CD4-positive, alpha-beta T cell treated with Interleukin-15 for 1 hour (primary cell): ENCODE results near the gene C17orf75.

Experiments
- DNase-seq: peaks from one replicate; pipeline ENCODE4 v3.0.0-alpha.2; 2020

Gene C17orf75

DNA sequence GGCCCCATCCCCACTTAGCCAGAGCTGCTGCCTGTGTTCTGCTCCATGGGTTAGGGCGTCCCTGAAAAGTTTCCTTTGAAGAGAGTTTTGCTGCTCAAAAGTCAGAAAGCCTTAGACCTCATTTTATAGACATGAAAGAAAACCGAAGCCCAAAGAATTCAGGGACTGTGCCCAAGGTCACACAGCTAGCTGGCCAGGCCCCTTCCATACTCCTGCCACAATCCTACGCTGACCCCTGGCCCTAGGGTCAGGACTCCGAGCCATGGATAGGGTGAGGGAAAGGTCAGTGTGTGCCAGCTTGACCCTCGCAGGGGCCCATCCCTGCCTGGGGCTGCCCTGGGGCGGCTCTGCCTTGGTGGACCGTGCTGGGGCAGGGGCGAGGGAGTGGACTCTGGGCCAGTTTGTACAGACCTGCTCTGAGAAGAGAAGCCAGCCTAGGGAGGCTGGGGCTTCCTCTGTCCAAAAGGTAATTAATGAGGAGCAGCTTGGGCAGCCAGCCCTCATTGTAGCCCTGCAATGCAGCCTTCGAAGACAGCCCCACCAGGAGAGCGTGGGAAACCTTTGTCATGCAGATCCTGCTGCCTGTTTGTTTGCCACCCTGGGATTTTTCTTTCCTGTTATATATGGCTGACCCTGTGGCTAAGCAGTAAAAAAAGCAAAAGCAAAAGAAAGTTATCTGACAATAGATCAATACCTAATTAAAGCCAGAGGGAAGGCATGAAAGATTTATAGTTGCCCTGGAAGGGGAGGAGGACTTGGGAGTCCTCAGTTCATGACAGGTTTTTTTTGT, 38.9 kb downstream of the C17orf75 start:
- no peak for DNase-seq

DNA sequence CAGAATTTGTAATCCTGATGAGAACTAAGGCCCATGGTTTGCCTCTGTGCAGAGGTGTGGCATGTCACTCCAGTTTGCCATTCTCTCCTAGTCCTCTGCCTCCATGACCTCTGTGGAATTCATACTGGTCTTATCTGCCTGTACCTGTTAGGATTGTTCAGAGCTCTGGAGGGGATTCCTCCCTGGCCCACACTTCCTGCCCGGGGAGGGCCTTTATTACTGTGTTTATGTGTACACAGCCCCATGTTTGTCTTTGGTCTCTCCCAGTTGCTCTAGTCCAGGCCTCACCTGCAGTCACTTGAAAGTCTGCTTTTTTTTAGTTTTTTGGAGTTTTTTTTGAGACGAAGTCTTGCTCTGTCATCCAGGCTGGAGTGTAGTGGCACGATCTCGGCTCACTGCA, 39.9 kb downstream of the C17orf75 start:
- DNase-seq: no peak

DNA sequence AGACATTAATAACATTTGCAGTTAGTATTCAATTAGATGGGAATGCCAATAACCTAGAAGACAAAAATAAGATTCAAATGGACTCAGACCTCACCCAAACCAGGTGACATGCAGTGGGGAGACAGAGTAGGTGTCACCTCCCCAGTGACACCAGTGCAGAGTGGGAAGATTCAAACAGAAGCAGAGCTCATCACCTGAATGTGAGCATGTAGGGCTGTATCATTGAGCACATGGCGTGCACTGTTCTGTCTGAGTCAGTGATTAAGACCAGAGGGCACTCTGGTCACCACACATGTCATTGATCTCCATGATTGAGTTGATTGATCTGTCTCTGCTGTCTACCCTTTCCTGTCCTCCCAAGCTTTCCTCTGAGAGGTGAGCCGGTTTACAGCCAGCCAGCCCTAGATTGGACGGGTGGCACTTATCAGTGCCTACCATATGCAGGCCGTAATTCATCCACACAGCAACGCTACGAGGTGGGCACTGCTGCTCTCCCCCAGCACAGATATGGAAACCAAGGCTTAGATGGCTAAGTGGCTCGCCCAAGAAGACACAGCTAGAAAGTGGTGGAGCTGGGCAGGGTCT, 42.3 kb downstream of the C17orf75 start:
- no peak for DNase-seq

DNA sequence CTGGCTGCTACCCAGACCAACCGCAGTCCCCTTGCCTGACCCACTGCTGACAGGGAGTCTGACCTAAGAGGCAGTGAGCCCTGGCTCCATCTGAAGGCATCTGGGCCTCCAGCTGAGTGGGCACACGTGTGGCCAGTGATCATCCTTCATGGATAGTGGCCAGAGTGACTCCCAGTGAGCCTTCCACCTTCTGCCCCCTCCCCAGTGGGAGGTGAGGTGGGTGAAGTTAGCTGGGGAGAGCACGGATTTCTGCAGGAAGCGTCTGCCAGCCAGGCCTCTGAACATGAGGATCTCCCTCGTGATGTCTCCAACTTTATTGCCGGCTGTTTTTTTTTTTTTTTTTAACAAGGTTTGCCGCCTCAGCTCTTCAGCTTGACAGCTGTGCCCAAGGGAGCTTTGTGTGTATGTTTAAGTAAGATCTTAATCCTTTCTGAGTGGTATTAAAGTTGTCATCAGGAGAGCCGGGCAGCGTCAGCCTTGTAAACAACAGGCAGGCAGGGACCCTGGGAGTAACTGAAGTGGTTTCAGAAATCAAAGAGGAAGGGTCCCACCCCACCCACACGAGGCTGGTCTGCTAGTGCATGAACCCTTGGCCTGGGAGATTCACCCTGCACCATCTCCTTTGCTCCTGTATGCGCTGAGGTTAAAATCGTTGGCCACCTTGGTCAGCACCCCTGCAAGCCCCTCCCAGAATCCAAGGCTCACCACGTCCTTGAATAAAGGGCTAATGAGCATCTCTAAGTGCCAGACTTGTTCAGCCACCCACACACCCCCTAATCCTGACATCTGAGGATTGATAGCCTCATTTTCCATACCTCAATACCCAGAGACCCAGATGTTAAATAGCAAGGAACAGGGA, 43.0 kb downstream of the C17orf75 start:
- DNase-seq: no peak

DNA sequence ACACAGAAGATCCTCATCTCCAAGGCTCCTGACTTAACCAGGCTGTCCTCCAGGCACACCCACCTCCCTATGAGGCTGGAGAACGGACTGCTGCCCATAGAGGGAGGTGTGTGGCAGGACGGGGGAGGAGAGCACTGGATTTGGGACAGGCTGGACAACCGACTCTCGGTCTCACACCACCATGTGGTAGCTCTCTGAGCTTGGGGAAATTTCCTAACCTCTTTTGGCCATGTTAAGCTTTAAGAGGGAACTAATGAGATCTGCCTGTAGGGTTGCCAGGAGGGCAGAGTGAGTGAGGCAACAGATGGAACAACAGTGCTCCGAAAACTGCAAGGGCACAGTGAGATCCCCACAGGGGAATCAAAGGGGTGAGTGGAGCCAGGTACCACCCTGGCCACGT, 43.7 kb downstream of the C17orf75 start:
- DNase-seq: no peak

DNA sequence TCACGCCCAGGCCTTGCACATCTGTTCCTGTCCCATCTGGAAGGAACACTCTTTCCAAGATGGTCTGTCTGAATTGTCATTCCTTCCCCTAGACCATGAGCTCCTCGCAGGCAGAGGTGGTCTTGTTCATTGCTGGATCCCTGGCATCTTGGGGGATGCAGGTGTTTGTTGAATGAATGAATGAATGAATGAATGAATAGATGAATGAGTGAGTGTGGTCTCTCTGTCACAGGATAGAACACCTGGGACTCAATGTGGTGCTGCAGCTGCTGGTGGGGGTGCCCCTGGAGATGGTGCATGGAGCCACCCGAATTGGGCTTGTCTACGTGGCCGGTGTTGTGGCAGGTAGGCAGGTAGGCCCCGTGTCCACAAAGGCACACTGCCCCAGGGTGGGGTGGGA, 44.1 kb downstream of the C17orf75 start:
- no peak for DNase-seq

DNA sequence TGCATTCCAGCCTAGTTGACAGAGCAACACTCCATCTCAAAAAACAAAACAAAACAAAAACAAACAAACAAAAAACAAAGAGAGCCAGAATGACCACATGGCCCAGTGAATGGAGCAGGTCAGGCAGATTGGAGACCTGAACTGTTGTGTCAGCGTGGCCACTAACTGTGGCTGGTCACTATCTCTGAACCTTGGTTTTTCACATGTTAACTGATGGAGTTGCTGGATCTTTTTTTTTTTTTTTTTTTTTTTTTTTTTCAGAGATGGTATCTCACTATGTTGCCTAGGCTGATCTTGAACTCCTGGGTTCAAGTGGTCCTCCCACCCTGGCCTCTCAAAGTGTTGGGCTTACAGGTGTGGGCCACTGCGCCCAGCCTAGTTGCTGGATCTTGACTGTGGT, 44.5 kb downstream of the C17orf75 start:
- DNase-seq: no peak

DNA sequence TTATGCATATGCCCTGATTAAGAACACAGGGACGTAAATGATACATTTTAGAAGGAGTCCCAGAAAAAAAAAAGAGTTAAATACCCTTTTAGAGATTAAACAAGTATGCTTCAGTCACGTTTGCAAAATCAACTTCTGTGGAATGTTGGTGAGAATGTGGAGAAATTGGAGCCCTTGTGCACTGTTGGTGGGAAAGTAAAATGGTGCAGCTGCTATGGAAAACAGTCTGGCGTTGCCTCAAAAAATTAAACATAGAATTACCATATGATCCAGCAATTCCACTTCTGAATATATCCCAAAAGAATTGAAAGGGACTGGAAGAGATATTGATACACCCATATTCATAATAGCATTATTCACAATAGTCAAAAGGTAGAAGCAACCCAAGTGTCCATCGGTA, 49.9 kb downstream of the C17orf75 start:
- no peak for DNase-seq

DNA sequence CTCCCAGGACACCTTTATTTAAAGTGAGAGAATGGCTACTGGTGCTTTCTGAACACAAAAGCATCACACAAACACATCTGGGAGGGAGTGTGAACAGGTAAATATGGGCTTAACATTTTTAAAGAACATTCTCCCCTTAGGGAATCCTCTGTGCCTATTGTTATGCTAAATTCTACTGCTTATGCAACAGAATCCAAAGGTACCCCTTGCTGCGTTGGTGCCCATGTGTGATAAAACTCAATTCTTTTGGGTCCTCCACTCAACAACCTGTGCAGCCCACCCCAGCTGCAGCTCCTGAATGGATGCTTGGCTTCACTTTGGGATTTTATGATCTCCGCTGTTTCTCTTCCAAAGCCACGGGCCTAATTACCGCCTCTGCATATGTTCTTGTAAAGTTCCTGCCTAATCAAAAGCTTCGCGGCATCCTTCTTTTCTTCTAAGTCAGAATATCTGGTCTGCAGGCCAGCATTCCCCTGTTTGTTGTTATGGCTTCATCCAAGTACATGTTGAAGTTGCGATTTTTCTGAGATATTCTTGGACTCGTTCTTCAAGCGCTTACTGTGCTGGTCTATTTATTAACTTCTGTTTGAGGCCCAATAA, 52.4 kb downstream of the C17orf75 start:
- DNase-seq: no peak

DNA sequence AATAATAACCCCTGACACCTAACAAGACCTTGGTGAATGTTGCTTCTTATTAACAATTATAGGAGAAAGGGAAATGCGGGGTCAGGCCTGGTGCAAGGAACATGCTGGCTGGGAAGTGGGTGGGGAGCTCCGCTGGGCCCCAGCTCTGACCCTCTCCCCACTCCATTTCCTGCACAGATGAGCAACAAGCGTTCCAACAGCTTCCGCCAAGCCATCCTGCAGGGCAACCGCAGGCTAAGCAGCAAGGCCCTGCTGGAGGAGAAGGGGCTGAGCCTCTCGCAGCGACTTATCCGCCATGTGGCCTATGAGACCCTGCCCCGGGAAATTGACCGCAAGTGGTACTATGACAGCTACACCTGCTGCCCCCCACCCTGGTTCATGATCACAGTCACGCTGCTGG, 53.4 kb downstream of the C17orf75 start:
- DNase-seq: no peak

DNA sequence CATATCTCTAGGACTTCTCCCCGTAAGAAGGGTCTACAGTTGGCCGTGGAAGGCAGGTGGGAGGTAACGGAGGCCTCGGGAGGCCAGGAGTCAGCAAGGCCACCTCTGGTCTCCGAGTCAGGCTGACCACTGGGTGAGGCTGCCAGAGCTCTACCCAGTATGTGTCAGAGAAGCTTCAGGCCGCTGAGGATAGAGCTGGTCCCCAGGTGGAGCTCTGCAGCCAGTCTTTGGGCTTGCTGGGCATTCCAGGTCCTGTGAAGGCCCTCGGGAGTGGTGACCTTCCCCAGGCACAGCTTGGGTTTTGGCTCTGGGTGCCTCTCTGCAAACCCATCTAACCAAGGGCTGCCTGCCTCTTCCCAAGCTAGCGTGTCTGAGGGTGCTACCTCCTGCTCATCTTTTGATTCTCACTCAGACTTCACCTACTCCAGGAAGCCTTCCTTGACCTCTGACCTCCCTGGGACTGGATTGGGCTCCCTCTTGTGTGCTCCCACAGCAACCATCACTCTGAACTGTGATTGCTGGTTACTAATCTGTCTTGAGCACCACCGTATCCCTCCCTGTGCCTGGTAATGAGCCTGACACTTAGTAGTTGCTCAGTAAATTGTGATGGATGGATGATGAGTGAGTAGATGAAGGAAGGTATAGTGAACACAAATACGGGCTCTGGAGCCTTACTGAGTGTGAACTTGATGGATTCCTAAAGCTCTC, 54.0 kb downstream of the C17orf75 start:
- no peak for DNase-seq

DNA sequence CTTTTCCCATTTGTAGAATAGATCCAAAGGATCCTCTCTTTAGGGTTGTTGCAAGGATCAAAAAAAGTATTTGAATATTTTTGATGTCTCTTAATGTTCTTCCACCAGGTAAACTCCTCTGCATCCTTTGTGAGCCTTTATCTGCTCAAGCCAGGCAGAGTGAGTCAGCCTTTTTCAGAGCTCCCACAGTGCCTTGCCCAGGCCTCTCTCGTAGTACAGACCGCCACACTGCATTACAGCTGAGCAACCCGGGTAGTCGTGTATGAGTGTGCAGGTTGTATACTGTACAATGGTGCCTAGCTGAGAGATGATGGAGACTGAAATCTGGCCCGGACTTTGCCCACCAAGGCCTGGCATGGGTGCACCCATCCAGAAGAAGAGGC, 55.5 kb downstream of the C17orf75 start:
- no peak for DNase-seq

DNA sequence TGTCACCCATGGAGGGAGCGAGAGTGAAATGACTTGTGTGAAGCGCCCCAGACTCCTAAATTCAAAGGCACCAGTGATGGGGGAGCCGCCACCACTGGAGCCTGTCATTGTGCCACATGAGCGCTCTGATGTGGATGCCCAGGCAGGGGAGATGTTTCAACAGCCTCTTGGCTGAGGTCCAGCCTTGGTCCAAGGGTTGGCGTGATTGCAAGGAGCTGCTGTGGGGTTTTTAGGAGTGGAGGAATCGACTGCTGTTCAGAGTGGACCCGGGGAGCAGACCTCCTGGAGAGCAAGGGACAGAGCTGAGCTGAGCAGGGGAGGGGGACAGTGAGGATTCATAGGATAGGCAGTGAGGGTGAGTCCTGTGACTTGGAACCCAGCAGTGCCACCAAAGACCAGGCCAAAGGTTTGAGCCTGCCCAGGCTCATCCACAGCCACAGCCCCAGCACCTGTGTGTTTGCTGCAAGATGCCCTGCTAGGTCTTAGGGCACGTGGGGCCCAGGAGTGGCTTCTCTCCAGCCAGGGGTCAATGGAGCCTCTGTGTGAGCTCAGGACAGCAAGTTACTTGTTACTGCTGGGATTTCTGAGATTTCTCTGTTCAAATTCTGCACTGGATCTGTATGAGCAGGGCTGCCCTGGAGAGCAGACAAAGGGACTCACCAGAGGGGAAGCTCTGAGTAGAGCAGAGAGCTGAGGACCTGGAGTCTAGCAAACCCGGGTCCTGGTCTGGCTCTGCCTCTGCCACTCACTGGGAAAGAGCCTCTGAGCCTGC, 56.0 kb downstream of the C17orf75 start:
- DNase-seq: no peak

DNA sequence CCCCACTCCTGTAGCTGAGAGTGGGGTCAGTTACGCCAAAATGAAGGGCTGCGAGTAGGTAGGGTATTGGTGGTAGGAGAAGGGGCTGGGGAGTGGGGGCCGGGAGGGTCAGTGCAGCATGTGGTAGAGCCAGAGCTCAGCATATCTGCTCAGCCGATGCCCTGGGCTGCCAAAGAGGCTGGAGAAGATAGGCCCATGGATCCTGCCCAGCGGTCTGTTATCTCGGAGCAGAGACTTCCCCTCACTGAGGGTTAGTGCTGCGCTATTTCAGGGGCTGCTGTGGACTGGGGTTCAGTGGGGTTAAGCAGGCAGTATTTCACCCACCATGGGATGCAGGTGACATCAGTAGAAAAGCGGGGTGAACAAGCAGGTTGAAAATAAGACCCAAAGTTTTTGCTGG, 56.7 kb downstream of the C17orf75 start:
- DNase-seq: no peak

DNA sequence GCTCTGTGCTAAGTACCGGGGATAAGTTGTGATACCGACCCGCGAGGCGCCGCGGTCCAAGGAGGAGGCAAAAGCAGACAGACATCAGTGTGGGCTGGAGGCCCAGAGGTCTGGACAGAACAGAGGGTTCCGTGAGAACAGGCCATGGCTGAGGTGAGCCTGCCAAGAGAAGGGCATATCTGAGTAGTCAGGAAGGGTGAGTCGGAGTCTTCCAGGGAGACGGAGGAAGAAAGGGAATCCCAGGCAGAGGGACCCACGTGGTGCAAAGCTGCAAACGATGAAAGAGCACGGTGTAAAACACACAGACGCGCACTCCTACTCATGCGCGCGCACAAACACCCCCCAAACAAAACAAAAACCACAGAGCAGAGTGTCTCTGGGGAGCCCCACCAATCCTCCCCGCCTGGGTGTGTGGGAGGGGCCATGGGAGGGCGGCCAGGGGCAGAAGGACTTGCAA, 58.2 kb downstream of the C17orf75 start:
- DNase-seq: no peak

DNA sequence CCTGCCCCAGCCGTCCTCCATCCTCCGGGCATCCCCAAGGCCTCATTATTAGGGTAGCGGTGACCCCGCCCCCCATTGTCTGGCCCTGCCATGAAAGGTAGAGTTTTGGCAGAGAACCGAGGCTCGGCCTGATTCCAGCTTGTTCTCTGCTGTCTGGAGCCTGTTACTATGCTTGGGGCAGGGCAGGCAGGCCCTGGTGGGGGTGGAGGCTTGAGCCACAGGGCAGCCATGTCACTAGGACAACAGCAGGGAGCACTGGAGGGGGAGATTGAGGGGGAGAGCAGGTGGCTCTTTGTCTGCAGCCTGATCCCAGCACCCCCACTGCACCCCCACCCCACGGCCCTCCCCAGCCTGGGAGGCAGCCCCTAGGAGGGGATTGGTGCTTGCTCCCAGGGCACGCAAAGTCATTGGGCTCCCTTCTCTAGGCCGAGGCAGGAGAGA, 60.9 kb downstream of the C17orf75 start:
- no peak for DNase-seq

DNA sequence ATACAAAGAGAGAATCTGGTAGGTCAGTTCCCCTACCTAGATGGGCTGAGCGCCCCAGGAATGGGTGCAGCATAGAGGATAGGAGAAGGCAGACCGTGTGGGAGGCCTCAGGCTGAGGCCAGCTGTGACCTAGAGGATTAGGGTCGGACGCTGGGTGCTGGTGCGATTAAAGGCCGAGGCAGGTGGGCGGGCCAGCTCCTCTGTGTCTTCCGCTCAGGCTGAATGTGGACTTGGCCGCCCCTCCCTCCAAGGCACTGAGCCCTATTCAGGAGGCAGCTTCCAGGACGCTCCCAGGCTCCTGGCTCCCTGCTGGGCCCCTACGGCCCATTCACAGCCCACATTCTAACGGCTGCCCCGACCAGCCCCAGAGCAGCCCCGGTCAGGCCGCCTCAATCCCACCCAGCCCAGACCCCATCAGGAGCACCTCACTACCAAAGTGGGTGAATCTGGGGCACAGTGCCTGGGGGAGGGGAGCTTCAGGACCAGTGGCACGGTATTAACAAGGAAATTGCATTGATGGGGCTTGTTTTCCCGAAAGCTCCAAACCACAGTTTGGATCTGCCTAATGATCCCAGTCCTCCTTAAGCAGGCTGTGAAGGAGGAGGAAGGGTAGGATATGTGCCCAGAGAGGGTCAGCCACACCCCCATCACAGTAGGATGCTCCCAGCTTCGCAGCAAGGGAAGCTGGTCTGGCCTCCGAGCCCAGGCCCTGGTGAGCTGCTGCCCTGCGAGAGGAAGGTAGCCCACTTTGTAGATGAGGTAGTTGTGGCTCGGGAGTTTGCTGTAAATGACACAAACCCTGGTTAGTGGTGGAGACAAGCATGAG, 61.9 kb downstream of the C17orf75 start:
- no peak for DNase-seq

DNA sequence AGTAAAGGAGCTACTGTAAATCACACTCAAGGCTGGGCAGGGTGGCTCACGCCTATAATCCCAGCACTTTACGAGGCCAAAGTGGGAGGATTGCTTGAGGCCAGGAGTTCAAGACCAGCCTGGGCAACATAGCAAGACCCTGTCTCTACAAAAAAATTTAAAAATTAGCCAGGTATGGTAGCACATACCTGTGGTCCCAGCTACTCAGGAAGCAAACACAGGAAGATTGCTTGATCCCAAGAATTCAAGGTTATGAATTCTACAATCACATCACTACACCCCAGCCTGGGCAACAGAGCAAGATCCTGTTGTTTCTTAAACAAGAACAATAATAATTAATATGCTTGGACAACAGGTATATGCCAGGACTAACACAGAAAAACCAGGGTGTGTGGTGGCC, 63.2 kb downstream of the C17orf75 start:
- DNase-seq: no peak
